Raji (cell line): Measurements from ENCODE around the gene HOXA9.

Experiments used
- POLR2A ChIP-seq: IDR thresholded peaks from 2 replicates; pipeline ENCODE4 v1.6.1; 2011; ENCODE audit warnings: low read depth, low read length, control low read depth; ENCODE audit not compliant: insufficient read depth

Gene HOXA9

DNA sequence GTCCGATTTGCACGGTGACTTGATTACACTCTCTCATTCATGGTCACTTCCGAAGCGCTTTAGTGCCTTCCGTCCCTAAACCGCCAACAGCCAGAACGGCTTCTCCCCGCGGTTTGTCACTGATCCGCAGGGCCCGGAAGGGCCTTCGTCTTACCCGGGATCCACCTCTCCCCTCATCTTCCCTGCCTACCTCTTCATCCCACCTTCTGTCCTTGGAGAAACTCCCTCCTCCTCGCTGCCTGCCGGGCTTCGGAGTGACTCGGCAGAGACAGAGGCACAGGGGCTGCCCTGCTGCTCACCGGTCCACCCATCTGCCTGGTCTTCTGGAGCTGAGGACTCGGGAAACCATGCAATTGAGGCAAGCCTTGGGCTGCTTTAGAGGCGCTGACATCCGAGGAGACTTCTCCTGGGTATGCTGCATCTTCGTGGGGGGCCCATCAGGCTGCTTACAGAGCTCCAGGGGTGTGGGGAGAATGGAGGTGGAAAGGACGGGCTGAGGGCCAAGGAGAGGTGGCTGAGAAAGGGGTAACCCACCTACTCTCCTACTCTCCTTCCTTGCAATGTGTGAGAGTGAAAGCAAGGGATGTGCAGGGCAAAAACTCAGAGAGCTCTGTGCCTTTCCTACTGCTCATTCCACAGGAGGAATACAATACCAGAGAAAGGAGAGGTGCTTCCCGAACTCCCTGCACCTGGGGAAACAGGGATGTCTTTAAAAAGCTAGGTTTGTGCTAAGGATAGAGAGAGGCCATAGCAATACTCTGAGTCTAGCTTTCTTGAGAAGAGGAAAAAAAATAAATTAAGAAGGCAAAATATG is 20.7 kb upstream of the HOXA9 start:
- no peak for TF ChIP-seq POLR2A

DNA sequence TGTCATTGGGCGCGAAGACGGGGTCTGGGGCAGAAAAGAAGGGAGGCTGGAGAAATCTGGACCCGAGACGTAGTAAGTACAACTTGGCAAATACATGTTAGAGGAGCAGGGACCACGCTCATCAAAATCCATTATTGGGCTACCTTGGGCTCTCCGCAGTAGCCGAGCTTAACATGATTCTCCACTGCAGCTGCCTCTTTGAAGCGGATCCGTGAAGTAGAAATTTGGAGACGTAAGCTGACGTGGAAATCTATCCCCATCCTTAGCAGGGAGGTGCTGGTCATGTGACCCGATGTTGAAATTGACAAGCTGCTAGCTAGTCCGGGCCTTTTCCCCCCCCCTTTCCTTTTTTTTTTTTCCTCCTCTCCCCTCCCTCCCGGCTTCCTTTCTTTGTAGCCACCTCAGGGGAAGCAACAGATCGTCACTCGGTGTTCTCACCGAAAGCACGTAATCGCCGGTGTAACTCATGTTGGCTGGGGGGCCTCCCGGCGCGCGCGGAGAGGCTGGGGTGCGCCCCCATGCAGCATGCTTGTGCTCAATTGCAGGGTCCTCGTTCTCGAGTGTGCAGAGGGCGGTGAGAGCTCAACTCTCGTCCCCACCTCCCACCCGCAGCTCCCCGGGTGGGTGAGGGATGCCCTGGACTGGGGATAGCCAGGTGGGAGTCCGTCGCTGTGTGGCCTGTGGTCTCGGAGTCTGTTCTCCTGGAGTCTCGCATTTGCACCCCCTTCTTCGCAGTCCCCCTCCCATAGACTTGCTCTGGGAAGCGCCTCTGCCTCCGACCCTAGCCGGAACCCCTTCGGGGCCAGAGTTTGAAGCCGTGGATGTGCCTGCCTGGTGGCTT is 19.9 kb upstream of the HOXA9 start, which contains the start of gene HOXA11:
TSS of gene HOXA11 (minus strand) at position 220 of the 841 bp plus-strand sequence. CDS start at position 132, 88 bp downstream.
- TF ChIP-seq POLR2A = no peak

DNA sequence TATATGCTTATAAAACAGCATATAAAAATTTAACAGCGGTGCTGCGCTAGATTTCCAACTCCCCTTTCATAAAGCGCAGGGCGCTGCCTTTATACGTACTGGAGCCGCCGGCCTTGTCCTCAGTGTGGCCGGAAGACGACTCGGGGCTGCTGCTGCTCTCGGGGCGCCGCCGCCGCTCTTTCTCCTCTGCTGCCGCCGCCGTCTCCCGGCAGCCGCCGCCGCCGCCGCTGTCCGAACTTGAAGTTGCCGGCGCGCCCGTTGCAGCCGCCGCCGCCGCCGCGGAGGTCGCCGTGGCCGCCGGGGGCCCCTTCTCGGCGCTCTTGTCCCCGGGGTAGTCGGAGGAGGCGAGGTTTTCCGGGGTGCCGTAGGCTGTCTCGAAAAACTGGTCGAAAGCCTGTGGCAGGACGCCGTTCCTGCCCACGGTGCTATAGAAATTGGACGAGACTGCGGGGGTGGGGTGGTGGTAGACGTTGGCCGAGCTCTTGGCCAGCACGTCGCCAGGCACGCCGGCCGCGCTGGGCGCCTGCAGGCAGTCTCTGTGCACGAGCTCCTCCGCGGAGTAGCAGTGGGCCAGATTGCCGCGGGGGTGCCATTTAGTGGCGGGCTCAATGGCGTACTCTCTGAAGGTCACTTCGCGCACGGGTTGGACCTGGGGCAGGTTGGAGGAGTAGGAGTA is 19.1 kb upstream of the HOXA9 start:
- no peak for TF ChIP-seq POLR2A

DNA sequence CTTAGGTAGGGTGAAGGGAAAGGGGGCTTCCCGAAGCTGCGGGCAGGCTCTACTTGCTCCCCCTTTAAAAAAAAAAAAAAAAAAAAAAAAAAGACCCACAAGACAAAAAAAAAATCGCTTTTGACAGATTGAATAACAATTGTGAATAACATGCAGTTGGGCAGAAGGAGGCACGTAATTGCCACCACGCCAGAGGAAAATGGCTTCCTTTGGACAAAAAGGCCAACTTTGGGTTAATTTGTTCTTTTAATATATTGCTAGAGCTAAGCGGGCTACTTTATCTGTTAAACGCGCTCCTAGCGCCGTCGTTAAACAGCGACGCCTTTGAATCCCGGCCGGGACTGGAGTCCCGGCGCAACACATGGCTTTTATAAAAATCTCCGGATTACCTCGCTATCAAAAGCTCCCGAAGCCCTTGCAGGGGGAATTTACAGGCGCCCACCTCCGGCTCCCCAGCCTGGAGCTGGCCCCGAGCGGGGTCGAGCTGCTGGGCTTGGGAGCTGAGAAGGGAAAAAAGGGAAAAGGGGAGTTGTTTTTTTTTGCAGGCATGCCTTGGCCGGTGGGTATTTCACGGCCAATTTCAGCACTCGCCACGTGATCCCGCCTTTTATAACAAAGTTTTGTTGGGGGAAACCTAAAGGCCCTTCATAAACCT is 18.5 kb upstream of the HOXA9 start:
- TF ChIP-seq POLR2A = no peak

DNA sequence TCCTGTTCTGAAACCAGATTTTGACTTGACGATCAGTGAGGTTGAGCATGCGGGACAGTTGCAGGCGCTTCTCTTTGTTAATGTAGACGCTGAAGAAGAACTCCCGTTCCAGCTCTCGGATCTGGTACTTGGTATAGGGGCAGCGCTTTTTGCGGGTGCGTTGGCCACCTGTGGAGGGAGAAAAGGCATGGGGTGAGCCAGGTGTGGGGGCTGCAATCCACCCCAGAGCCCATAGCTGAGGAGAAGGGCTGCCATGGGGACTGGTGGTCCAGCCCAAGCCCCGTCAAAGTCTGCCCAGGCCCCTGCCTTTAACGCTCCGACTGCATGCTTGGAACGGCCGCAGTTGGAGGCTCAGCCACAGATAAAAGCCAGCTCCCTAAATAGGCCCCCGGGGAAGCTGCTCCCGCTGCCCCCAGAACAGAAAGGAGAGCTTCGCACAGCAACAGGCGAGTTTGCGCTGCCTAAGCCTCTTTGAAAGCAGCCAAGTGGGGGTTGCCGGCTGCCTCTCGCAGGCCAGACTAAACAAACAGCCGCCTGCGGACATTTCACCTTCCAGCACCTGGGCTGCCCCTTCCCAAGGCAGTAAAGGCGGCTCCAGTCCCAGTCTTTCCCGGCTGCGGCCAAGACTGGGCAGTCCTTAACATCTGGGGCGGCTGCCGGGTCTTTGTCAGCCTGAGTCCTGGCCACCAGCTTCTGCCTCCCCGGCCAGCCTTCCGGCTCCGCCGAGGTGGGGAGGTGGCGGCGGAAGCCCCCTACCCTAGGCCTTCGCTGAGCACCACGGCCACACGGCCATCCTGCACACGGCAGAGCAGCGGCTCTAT is 17.7 kb upstream of the HOXA9 start:
- TF ChIP-seq POLR2A = no peak

DNA sequence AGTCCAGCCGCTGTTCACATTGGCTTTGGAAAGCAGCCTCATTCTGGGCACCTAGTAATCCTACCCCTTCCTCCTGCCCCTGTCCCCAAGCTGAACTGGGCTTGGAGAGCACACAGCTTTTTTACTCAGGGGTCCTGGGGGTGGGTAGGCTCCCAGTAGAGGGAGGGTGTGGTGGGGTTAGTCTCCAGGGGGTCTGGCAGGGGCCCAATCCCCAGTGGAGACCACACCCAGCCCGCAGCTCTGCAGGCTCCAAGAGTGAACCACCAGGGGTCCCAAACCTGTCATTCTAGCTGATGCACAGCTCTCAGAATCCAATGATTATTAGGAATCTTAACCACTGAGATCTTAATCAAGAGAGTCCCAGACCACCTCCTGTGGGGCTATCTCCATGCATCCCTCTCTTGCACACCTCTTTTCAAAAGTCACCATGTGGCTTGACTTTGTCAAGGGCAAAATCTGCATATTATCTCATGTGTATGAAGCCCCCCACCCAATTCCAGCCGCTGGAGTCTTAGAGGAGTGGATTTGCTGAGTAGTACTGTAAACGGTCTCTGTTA is 17.0 kb upstream of the HOXA9 start:
- TF ChIP-seq POLR2A = no peak

DNA sequence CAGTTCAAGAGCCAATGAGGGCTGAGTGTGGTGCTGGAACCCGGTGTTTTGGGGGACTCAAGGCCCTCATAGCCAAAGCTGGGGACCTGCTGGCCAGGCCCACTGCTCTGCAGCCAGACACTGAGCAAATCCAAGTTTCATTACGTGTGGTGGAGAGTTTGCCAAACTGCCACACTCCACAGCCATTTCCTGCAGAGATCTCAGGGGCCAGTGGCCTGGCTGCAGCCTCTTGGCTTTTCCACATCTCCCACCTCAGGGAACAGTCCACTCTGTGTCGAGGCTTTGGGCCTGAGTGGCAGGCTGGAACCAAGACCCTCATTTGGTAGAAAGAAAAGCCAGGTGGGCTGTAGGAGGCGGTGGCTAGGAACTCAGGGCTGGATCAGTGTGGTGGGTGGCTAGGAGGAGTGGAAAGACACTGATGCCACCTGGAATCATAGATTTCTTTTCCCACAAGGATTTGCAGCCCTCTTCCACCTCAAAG is 16.5 kb upstream of the HOXA9 start:
- no peak for TF ChIP-seq POLR2A

DNA sequence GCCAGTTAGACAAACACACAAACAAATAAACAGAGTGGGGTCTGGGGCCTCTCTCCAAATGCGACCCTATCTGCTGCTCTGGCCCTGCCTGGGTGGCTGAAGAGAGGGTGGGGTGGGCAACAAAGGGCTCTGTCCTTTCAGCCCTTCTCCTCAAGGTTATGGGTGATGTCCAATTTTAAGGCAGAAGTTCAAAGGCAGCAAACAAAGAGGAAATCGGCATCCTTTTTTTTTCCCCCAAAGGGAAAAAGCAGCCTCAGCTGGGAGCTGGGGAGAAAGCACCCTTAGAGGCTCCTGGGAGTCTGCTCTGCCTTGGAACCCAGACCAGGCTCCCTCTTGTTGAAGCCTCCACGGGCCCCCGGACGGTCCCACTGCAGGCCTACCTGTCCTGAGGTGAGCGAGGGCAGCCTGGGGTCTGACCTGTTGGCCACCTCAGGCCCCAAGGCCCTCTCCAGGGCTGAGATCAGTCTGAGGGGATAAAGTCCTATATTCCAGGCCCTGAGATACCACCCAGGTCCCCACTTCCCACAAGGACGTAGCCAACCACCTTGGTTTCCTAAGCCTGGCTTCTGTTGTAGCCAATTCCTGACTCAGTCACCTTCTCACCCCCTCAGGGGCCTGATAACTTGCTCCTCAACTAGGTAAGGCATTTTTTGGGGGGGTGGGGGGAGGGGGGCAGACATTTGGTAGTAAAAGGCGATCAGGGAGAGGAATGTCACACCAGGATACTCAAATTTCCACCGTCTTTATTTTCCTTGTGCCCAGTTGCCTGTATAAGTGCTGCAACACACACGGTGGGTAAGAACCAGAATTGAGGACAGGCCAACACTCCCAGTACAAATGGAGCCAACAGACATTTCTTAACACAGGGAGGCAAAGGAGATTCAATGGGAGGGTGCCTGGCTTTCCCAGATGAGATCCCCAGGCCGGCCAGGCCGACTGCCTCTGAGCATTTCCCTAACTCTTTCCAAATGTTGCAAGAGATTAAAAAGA is 15.4 kb upstream of the HOXA9 start:
- no peak for TF ChIP-seq POLR2A

DNA sequence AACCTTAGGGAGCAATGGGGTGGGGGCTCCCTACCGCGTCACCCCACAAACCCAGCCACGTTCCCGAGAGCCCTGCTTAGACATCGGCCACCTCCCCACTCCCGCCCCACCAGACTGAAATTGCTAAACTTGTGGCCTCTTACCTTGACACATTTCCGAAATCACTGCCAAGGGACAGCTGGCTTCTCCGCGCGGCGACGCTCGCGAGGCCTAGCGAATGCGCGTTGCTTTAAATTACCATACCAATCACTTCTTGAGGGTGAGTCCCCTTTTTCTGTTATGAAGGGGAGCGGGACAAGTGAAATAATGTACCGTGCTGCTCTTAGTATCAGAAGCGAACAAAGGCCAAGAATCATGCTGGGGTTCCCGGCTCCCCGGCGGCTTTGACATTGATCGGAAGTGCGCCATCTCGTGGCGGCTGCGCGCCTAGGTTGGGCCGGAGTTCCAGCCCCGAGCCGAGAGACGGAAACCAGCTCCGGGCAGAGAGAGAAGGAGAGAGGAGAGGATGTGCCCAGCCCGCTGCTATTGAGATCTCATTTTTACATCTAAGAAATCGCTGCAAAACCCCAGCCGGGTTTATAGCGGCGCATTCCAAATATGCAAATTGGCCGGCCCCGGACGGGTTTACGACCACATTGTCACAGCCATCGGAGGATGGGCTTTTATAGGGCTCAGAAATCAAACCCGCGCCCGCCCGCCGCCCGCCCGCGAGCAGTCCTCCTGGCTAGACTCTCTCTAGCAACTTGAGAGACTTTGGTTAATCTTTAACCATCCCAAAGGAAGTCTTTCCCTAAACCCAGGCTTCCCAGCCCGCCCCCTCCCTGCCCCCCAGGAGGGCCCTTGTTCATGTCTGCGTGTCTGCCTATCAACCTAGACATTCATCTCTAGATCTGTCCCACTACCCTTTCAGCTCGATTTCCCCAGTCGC is 14.4 kb upstream of the HOXA9 start:
- TF ChIP-seq POLR2A = no peak

DNA sequence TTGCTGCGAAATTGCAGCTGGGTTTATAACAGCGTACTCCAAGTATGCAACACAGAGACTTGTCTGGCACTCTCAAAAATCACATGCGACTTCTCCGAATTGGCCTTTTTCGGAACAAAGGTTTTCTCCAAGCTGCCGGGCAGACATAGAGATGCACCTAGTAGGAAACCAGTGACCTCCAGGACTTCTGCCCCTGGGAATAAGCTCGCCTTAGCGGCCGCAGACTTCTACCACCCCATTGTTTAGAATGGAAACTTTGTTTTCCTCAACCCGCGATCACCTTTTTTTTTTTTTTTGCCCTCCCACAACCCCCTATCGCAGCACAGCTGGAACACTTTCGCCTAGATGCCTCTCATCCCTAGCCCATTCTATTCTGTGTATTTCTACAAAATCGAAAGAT is 13.7 kb upstream of the HOXA9 start:
- no peak for TF ChIP-seq POLR2A

DNA sequence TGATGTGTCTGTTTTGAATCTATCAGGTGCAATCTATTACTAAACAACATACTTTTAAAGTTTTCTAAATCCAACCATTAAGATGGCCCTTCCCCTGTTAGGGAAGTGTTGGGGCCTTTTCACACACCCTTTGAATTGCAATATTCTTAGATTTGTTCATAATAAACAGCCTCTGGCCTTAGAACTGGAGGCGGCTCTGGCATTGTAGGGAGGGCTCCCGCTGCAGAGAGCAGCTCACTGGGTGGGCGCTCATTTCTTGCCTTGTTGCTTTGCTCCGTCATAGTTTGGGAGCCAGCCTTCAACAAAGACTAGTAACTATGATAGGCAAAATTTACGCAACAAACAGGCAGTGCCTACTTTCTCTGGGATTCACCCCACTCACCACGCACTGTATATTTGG is 13.0 kb upstream of the HOXA9 start:
- TF ChIP-seq POLR2A = no peak
